HG03135 (cell line): ENCODE measurements around the gene IRF4.

Experiments used
- ATAC-seq: cut with Tn5 transposase; IDR thresholded peaks from one replicate; pipeline ENCODE4 v1.9.1; 2021; ENCODE audit warnings: mild to moderate bottlenecking, moderate library complexity; ENCODE audit not compliant: unreplicated experiment

IRF4 gene

DNA sequence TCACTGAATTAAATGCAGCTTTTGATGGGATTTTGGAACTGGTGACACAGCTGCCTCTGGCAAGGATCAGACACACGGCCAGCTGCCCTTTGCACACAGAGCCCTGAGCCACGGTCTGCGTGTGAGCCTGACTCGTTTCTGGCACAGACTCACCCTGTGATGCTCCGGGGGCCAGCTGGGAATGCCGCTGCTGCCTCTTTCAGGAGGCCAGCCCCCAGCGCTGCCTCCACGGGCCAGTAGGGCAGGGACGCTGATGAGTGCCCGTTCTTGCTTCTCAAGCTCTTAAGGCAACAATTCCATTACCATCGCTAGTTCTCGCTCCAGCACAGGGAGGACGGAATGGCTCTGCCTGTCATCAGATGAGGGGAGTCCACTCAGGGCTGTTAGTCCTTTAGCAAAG lies 61.6 kb downstream of the IRF4 start:
- ATAC-seq, result no peak

DNA sequence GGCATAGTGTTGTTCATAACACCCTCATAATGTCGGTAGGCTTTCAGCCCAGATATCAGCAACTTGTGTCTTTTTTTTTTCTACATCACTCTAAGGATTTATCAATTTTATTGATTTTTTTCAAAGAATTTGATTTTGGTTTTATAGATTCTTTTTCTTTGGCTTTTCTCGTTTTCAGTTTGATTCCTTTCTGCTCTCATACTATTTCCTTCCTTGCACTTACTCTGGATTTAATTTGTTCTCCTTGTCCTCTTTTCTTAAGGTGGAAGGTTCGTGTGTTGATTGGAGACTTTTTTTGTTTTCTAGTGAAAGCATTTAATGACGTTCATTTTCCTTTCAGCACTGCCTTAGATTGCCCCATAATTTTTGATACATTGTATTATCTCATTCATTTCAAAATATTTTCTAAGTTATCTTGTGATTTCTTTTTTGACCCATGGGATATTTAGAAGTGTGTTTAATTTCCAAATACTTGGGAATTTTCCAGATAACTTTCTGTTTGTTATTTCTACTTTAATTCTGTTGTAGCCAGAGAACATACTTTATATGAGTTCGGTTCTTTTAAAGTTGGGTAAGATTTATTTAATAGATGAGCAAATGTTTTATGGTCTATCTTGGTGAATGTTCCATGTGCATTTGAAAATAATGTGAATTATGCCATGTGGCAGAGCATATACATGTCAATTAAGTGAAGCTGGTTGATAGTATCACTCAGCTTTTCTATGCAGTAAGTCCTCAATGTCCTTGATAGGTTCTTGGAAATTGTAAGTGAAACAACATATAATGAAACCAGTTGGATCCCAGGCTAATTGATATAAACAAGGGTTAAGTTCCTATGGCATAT lies 62.8 kb downstream of the IRF4 start:
- ATAC-seq, result no peak

DNA sequence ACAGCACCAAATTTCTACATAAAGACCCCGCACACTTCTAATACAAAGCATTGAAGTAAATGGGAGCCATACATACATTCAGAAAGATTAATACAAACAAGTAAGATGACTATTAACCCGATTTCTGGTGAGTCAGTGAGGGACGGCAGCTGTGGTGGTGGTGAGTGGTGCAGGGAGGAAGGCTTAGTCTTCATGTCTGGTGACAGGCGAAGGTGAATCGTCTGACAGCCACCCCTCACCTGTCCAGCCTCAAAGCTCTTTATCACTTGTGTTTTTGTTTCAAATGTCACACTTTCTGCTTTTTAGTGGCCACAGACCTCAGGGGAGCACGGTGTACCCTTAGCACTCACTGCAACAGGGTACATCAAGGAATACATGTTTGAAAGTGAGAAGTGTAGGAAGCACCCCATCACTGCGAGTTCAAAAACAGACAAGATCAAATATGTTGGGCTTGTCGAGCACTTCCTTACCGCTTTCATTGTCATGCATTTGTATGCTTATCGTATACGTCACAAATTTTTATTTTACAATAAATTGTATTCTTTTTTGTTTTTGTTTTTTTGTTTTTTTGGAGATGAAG lies 63.5 kb downstream of the IRF4 start:
- no peak for ATAC-seq

DNA sequence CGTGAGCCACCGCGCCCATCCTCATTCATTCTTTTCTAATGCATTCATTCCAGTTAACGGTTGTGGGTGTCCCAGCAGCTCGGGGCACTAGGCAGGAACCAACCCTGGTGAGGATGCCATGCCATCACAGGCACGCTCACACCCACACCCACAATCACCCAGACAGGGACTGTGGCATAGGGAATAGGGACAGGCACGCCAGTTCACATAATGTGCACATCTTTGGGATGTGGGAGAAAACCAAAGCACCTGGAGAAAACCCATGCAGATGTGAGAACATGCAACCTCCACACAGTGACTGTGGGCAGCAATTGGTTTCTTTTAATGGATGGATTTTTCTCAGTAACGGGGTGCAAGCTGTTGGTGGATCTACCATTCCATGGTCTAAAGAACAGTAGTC lies 64.3 kb downstream of the IRF4 start:
- ATAC-seq, result no peak

DNA sequence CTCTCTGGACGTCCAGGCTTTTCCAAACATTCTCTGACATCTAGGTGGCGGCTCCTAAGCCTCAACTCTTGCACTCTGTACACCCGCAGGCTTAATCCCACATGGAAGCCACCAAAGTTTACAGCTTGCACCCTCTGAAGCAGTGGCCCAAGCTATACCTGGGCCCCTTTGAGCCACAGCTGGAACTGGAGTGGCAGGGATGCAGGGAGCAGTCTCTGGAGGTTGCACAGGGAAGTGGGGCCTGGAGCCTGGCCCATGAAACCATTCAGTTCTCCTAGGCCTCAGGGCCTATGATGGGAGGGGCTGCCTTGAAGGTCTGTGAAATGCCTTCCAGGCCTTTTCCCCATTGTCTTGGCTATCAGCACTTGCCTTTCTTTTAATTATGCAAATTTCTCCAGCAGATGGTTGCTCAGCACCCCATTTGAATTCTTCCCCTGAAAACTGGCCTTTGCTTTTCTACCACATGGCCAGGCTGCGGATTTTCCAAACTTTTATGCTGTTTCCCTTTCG lies 64.9 kb downstream of the IRF4 start:
- no peak for ATAC-seq

DNA sequence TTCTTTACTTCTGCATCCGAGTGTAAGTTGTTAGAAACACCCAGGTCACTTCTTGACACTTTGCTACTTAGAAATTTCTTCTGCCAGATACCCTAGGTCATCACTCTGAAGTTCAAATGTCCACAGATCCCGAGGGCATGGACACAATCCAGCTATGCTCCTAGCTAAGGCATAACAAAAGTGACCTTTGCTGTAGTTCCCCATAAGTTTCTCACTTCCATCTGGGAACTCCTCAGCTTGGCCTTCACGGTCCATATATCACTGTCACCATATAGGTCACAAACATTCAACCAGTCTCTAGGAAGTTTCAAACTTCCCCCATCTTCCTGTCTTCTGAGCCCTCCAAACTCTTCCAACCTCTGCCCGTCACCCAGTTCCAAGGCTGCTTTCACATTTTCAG lies 65.3 kb downstream of the IRF4 start:
- ATAC-seq, result no peak
